NCI-H2029 (cell line): ENCODE results near the gene SMIM35.

Experiments
- DNase-seq: peaks from one replicate; lab custom pipeline; 2025; lab: John Stamatoyannopoulos, UW

SMIM35 gene

GRCh38 chr11:118086913-118087768 lies at the start of gene SMIM35:
Gene SMIM35, minus strand, starts transcription at chr11:118086963. Its CDS starts 206 bp downstream, at chr11:118086757.
- DNase-seq: no peak

DNA sequence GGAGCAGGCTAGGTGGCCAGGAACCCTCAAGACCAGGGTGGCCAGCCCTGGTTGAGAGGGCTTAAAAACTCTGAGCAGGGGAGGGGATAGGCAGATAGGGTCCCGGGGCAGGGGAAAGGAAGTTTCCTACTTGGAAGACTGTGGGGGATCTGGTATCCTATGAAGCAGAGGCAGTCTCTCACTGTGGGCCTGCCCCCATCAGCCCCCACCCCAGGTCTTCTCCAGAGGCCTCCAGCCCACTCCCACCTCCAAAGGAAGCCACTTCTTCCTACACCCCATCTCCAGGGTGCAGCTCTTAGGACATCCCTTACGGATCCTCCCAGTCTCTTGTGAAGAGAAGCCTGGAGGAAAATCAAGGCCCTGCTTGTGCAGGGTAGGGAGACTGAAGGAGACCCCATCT lies 49.6 kb upstream of the SMIM35 start:
- DNase-seq: no peak

GRCh38 chr11:118135796-118136165 lies 49.0 kb upstream of the SMIM35 start:
- DNase-seq: no peak

DNA sequence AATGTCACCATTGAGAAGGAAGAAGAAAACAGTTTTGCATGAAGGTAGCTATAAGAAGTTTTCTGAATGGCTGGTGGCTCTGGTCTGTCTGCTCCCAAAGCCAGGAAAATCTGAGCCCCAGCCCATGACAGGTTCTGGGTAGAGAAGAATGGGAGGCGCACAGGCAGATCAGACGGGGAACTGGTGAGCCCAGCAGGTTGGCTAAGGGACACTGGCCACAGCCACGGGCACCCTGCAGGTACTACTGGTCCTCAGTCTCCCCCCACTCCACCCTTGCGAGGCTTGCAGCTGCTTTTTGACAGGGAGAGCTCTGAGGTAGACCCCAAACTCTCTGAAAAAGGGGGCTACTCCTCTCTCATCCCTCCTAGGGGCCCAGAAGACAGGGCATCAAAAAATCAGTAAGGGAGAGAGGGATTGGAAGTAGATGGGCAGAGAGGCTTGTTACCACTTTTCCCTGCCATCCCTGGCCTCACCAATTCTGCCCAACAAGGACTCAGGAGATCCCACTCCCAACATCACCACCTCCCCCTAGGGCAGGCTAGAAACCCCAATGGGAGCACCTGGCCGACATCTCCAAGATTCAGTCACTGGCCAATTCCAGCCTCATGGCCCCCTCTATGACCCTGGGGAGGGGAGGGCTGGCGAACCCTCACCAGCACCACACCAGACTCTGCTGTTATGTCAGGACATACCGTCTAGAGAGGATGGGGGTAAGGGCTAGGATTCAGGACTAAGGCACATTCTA lies 48.5 kb upstream of the SMIM35 start:
- no peak for DNase-seq

DNA sequence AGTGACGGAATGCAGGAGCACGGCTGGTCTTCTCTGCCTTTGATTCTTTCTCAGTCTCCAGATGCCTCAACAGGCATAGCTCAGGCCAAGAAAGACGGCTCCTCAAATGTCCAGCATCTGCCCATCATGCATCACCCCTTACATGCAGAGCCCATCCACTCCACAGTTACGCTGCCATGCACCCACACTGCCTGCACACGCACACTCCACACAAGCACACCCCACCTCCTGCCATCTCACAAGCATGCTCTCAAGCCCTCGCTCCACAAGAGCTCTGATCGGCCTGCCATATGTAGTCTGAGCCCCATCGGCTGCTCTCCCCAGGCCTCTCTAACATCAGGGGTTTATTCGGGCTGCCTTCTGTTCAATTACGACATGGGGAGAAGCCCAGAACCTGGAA lies 47.1 kb upstream of the SMIM35 start:
- DNase-seq: no peak

GRCh38 chr11:118132385-118133151 lies 45.8 kb upstream of the SMIM35 start:
- no peak for DNase-seq

DNA sequence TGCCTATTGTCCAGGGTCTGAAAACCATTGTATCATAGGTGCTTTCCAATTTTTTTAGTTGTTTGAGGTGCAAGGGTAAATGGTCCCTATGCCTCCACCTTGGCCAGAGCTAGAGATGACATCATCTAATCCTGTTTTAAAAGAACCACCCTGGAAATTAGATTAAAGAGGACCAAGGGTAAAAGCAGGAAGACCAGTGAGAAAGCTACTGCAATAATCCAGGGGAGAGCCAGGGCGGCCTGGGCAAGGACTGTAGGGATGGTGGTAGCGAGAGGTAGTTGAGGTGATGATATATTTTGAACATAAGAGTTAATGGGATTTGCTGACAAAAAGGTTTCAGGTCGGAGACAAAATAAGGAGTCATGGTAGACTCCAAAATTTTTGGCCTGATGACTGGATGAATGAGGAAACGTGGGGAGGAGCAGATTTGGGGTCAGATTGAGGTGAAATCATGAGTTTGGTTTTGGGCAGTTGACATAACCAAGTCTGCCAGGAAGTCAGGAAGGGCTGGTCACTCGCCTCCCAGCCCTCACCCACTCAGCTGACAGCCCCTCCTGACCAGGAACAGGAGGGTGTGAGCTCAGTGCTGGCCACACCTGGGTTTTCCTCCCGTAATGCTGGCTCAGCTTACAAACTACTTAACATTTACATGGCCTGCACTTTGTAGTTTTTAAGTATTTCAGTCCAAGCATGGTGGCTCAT lies 42.9 kb upstream of the SMIM35 start:
- DNase-seq: no peak

- DNase-seq: no peak
Measured at GRCh38 chr11:118128721-118129470, 42.1 kb upstream of the SMIM35 start.

GRCh38 chr11:118128310-118128709 lies 41.5 kb upstream of the SMIM35 start:
- no peak for DNase-seq

- no peak for DNase-seq
Measured at GRCh38 chr11:118126082-118126838, 39.5 kb upstream of the SMIM35 start.

- DNase-seq: no peak
Measured at GRCh38 chr11:118124929-118125535, 38.3 kb upstream of the SMIM35 start.

DNA sequence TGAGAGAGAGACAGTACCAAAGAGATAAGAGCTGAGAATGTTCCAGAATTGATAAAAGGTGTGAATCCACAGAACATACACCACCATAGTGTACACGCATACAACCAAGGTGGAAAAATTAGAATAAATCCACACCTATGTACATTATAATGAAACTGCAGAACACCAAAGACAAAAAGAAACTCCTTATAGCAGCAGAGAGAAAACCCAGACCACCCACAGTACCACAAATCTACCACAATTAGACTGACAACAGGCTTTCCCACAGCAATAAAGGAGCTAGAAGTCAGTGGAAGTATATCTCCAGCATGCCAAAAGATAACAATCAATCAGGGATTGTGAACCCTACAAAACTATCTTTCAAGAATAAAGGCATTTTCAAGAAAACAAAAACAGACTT lies 34.0 kb upstream of the SMIM35 start:
- no peak for DNase-seq

GRCh38 chr11:118117790-118118601 lies 31.2 kb upstream of the SMIM35 start:
- no peak for DNase-seq

DNA sequence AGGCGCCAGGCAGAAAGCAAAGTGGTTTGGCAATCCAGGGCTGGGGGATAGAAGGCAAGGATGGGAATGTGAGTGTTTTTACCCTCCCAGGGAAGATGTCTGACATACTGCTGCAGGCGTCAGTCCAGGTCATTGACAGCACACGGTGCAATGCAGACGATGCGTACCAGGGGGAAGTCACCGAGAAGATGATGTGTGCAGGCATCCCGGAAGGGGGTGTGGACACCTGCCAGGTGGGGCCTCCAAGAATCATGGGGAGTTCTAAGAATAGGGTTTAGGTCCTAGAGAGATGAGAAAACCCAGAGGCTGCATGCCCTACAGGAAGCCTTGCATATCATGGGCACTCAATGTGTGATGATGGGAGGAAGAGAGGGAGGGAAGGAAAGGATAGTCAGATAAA lies 28.3 kb upstream of the SMIM35 start:
- no peak for DNase-seq

GRCh38 chr11:118114266-118114665 lies 27.5 kb upstream of the SMIM35 start:
- no peak for DNase-seq

DNA sequence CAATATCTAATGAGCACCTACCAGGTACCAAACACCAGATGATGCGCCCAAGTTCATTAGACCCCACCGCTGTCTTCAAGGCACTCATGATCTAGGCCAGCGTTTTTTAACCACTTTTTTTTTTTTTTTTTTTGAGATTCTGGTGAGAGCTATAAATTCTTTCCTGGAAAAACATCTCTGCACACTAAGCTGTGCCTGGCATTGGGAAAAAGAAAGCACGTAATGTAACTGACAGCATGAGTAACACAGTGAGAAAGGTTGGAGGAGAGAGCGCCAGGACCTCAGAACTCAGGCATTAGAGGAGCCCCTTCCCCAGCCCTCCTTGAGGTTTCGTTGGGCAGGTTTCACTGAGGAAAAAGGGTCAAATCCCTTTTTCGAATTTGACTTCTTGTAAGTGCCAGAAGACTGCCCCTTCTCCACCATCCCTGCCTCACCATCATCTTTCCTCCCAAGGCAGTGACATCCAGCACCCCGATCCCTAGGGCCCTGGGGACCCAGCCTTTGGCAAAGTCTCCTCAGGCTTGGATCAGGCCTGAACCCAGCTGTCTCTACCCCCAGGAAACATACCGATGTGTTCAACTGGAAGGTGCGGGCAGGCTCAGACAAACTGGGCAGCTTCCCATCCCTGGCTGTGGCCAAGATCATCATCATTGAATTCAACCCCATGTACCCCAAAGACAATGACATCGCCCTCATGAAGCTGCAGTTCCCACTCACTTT lies 26.1 kb upstream of the SMIM35 start:
- DNase-seq: no peak

DNA sequence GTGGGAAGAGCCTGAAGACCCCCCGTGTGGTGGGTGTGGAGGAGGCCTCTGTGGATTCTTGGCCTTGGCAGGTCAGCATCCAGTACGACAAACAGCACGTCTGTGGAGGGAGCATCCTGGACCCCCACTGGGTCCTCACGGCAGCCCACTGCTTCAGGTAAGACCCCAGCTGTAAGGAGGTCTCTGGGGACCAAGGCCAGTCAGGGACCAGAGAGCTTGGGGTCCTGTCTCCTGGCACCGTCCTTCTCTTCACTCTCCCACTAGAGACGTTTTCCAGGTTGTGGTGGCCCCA lies 24.9 kb upstream of the SMIM35 start:
- no peak for DNase-seq

- no peak for DNase-seq
Measured at GRCh38 chr11:118111019-118111743, 24.4 kb upstream of the SMIM35 start.
